ENCODE measurements around the gene DGKG. TPM values are rescaled to one million over a fixed set of nuclear protein-coding genes. Genes with fewer than 3 reads are reported as not detected.

DGKG gene
- total and polyA plus RNA-seq, 2 of the 8 experiments (the other 6 are each of a cell fraction or from before 2014, with no cell fraction given), result 0.30 to 0.48 TPM

- Histone ChIP-seq H3K27me3 (replicated peaks in 1 of 4; ENCODE audit: control insufficient read depth in 3 of 4, extremely low read depth in 1 of 4, insufficient read depth in 3 of 4, low read length in 3 of 4) (no peaks in the 10 kb centered on the region), H3K4me3 (ENCODE audit: extremely low read depth in 1 of 4, insufficient read depth in 2 of 4, low read depth in 3 of 4, low read length in 4 of 4) (no peak overlapping the region), H3K14ac (ENCODE audit: insufficient read length) (no peak overlapping the region), H4K91ac (replicated peaks; ENCODE audit: insufficient read length, low read length) (no peak overlapping the region), H2BK12ac (ENCODE audit: low read depth, low read length) (no peak overlapping the region), H3K4me1 (replicated peaks in 1 of 4; ENCODE audit: control insufficient read depth in 3 of 4, insufficient read depth in 4 of 4, low read length in 3 of 4) (no peaks in the 10 kb centered on the region), H3K18ac (ENCODE audit: extremely low read depth, low read length) (no peak overlapping the region), H3K23me2 (ENCODE audit: low read depth, low read length) (no peaks in the 10 kb centered on the region), H3K4ac (replicated peaks; ENCODE audit: insufficient read length, low read depth, low read length) (no peak overlapping the region), H3K79me2 (ENCODE audit: control insufficient read depth in 1 of 2, insufficient read depth in 2 of 2, low read length in 2 of 2) (no peaks in the 10 kb centered on the region), H3K9ac (replicated peaks in 1 of 4; ENCODE audit: extremely low read depth in 1 of 4, low read depth in 3 of 4, low read length in 3 of 4) (no peak overlapping the region), H2BK120ac (replicated peaks; ENCODE audit: low read depth, low read length) (no peak overlapping the region), H3K9me3 (ENCODE audit: insufficient read depth in 2 of 2, low read depth in 1 of 2, low read length in 1 of 2) (no peaks in the 10 kb centered on the region), H3K79me1 (ENCODE audit: low read depth, low read length) (no peaks in the 10 kb centered on the region), H3K27ac (ENCODE audit: low read depth, low read length) (no peak overlapping the region), H3K56ac (replicated peaks; ENCODE audit: insufficient read length, low read depth, low read length) (no peak overlapping the region), H4K8ac (ENCODE audit: extremely low read depth, insufficient read depth, low read length) (no peak overlapping the region), H4K5ac (ENCODE audit: insufficient read length, low read depth, low read length) (no peak overlapping the region), H4K20me1 (replicated peaks in 1 of 2; ENCODE audit: control insufficient read depth in 1 of 2, insufficient read depth in 2 of 2, low read length in 2 of 2) (no peaks in the 10 kb centered on the region), H2AK5ac (ENCODE audit: low read depth, low read length) (no peak overlapping the region), H2BK15ac (ENCODE audit: low read length) (no peak overlapping the region), H2BK5ac (ENCODE audit: low read depth, low read length) (no peak overlapping the region), H2AFZ (ENCODE audit: low read length) (no peak overlapping the region), H3K23ac (ENCODE audit: insufficient read length) (no peak overlapping the region), H3K36me3 (ENCODE audit: control insufficient read depth in 2 of 4, insufficient read depth in 4 of 4, low read length in 3 of 4) (no peaks in the 10 kb centered on the region), H2BK20ac (ENCODE audit: low read length) (no peak overlapping the region), H3K4me2 (ENCODE audit: insufficient read depth in 1 of 2, low read depth in 2 of 2, low read length in 2 of 2) (no peak overlapping the region)
- 95% methylated on average over 3 of the region's 3 CpGs; no CpG with 5 or more reads in 1 of the 2 experiments for WGBS, 2 experiments (ENCODE audit: extremely low coverage in 1 of 2, insufficient coverage in 1 of 2, insufficient read length in 1 of 2, insufficient replicate concordance in 2 of 2, low coverage in 1 of 2, low lambda C conversion rate in 2 of 2, missing lambda C conversion rate in 1 of 2)
- DNase-seq (ENCODE audit: low read depth in 1 of 2, low spot score in 2 of 2) (no peak), FAIRE-seq (no peak)
- POLR2A ChIA-PET (ENCODE audit: partially characterized antibody), result no interaction called here
- CTCF ChIA-PET (ENCODE audit: partially characterized antibody), result interaction anchor here (0.9 kb wide), 1 partner anchor 14 kb away, joined by 3 read pairs; no protein-coding TSS in a partner anchor
- TF ChIP-seq SAP30 (IDR thresholded peaks at IDR 0.05; ENCODE audit: insufficient read depth, insufficient replicate concordance, low read length) (no peak), SRF (IDR thresholded peaks at IDR 0.05; ENCODE audit: low read depth, low read length) (no peak), EGR1 (IDR thresholded peaks at IDR 0.05; ENCODE audit: borderline replicate concordance, low read depth, low read length) (no peak), CBX5 (IDR thresholded peaks at IDR 0.05; ENCODE audit: low read depth, low read length) (no peak), RNF2 (IDR thresholded peaks at IDR 0.05; ENCODE audit: borderline replicate concordance, low read depth, low read length, missing control alignments, poor library complexity, severe bottlenecking) (no peak), CBX8 (IDR thresholded peaks at IDR 0.05; ENCODE audit: borderline replicate concordance, low read depth, low read length) (no peak), TEAD4 (IDR thresholded peaks at IDR 0.05; ENCODE audit: low read depth, low read length) (no peak), RAD21 (IDR thresholded peaks at IDR 0.05 in 1 of 2, conservative IDR thresholded peaks at IDR 0.05 in 1 of 2; ENCODE audit: low read depth in 2 of 2, low read length in 2 of 2) (no peak)
Measured at GRCh38 chr3:186321746-186322145, 40.3 kb downstream of the DGKG start.
